CD14-positive monocyte (primary cell): ENCODE data around the gene NELFA. TPM values are rescaled to one million over a fixed set of nuclear protein-coding genes. Genes with fewer than 3 reads are reported as not detected.
A peak's percentile ranks its signal among the peaks of the same experiment; 100 is the strongest.

Experiments used
- DNase-seq, 3 donors: peaks; one replicate each; pipeline ENCODE4 v3.0.0-alpha.2; 2011 to 2022
- H2AFZ ChIP-seq: 2 replicates; pipeline ENCODE4 v1.6.0; 2012; ENCODE audit warnings: mild to moderate bottlenecking, low read depth, low read length, inconsistent platforms; ENCODE audit not compliant: insufficient read depth, poor library complexity, severe bottlenecking
- H3K27ac ChIP-seq, 2 donors: 1 replicate in 1 of 2; 2 replicates in 1 of 2; pipeline ENCODE4 v1.5.1; 2012 to 2013; ENCODE audit warnings: low read length in 2 of 2, control low read depth in 1 of 2, inconsistent platforms in 1 of 2, low read depth in 1 of 2, mild to moderate bottlenecking in 1 of 2
- H3K27me3 ChIP-seq, 2 donors: one replicate each; pipeline versions ENCODE4 v1.6.0 to v1.6.1; 2011 to 2013; ENCODE audit warnings: low read length in 2 of 2; ENCODE audit not compliant: control insufficient read depth in 2 of 2, insufficient read depth in 2 of 2
- H3K36me3 ChIP-seq, 2 donors: replicated peaks in 1 of 2; 1 replicate in 1 of 2; 2 replicates in 1 of 2; pipeline versions ENCODE4 v1.5.1 to v1.6.1; 2012 to 2013; ENCODE audit warnings: low read length in 2 of 2, control low read depth in 1 of 2, inconsistent platforms in 1 of 2, mild to moderate bottlenecking in 1 of 2; ENCODE audit not compliant: insufficient read depth in 2 of 2, control insufficient read depth in 1 of 2
- H3K4me1 ChIP-seq, 2 donors: 1 replicate in 1 of 2; 2 replicates in 1 of 2; pipeline versions ENCODE4 v1.5.1 to v1.6.1; 2012 to 2013; ENCODE audit warnings: low read length in 2 of 2, control low read depth in 1 of 2, inconsistent platforms in 1 of 2, mild to moderate bottlenecking in 1 of 2, moderate library complexity in 1 of 2; ENCODE audit not compliant: insufficient read depth in 2 of 2, control insufficient read depth in 1 of 2
- H3K4me2 ChIP-seq: replicated peaks from 2 replicates; pipeline ENCODE3; 2012; ENCODE audit warnings: low read length, moderate library complexity, mild to moderate bottlenecking; ENCODE audit not compliant: poor library complexity, severe bottlenecking; ENCODE audit errors: extremely low read depth
- H3K4me3 ChIP-seq, 3 experiments: fragments of 200-600 bp in 1 of 3; sonication (generic) in 1 of 3; replicated peaks in 1 of 3; 1 replicate in 2 of 3; 2 replicates in 1 of 3; pipeline ENCODE4 v1.5.1; 2011 to 2013; ENCODE audit warnings: low read length in 3 of 3, mild to moderate bottlenecking in 3 of 3, control low read depth in 2 of 3, low read depth in 2 of 3, inconsistent platforms in 1 of 3, moderate library complexity in 1 of 3
- H3K79me2 ChIP-seq: 2 replicates; pipeline ENCODE4 v1.6.0; 2012; ENCODE audit warnings: mild to moderate bottlenecking, control low read depth, inconsistent platforms, low read length, moderate library complexity; ENCODE audit not compliant: insufficient read depth
- H3K9ac ChIP-seq: 2 replicates; pipeline ENCODE4 v1.6.0; 2017; ENCODE audit warnings: low read length, mild to moderate bottlenecking; ENCODE audit not compliant: insufficient read depth, poor library complexity, severe bottlenecking
- H3K9me3 ChIP-seq, 2 donors: replicated peaks in 1 of 2; 1 replicate in 1 of 2; 2 replicates in 1 of 2; pipeline versions ENCODE4 v1.5.1 to v1.6.1; 2012 to 2013; ENCODE audit warnings: low read length in 2 of 2, control low read depth in 1 of 2; ENCODE audit not compliant: control insufficient read depth in 1 of 2, insufficient read depth in 1 of 2
- H4K20me1 ChIP-seq: 2 replicates; pipeline ENCODE4 v1.6.0; 2012; ENCODE audit warnings: mild to moderate bottlenecking, low read length, control low read depth, moderate library complexity; ENCODE audit not compliant: insufficient read depth
- H3K27ac Mint-ChIP-seq, 7 donors: one replicate each; pipeline ENCODE4 v1.8.0; 2020; ENCODE audit warnings: mild to moderate bottlenecking in 7 of 7, mixed read lengths in 7 of 7, moderate library complexity in 6 of 7, inconsistent platforms in 2 of 7
- H3K27me3 Mint-ChIP-seq, 3 donors: one replicate each; pipeline ENCODE4 v1.8.0; 2021 to 2022; ENCODE audit warnings: low read depth in 3 of 3, mild to moderate bottlenecking in 3 of 3, mixed read lengths in 3 of 3, moderate library complexity in 3 of 3, inconsistent platforms in 1 of 3
- H3K36me3 Mint-ChIP-seq, 2 donors: one replicate each; pipeline ENCODE4 v1.8.0; 2020; ENCODE audit warnings: mixed read lengths in 2 of 2, inconsistent platforms in 1 of 2, mild to moderate bottlenecking in 1 of 2
- H3K4me1 Mint-ChIP-seq: one replicate; pipeline ENCODE4 v1.8.0; 2020; ENCODE audit warnings: mild to moderate bottlenecking, mixed read lengths
- H3K4me3 Mint-ChIP-seq, 2 donors: one replicate each; pipeline ENCODE4 v1.8.0; 2020; ENCODE audit warnings: mild to moderate bottlenecking in 2 of 2, mixed read lengths in 2 of 2, moderate library complexity in 1 of 2
- H3K9me3 Mint-ChIP-seq, 7 donors: one replicate each; pipeline ENCODE4 v1.8.0; 2020 to 2022; ENCODE audit warnings: mixed read lengths in 7 of 7, mild to moderate bottlenecking in 6 of 7, moderate library complexity in 6 of 7, inconsistent platforms in 2 of 7
- WGBS: methylation state at CpG from one replicate; pipeline ENCODE4 v1.1.5; 2013; ENCODE audit warnings: missing lambda C conversion rate; ENCODE audit not compliant: insufficient coverage; 5-methylcytosine and 5-hydroxymethylcytosine counted together
- intact Hi-C, 2 donors: fragments of 100-400 bp; cut with micrococcal nuclease; formaldehyde crosslinking; loops; one replicate each; pipeline versions ENCODE4 v1.15.0 to v1.15.1; 2023
- polyA plus RNA-seq, 3 donors: library from polyadenylated mRNA; depleted of rRNA in 1 of 3; unstranded in 2 of 3; stranded (reverse) in 1 of 3; fragments of 300-500 nt in 2 of 3; fragments of >200 nt in 1 of 3; fragmentation: Illumina TruSeq in 2 of 3; gene quantifications; 1 replicate in 2 of 3; 2 replicates in 1 of 3; pipeline ENCODE4 v1.2.3, GENCODE V29; 2012 to 2021
- TF ChIP-seq, protein P1 (sequence below): fragments of 200-600 bp; IDR thresholded peaks from one replicate; pipeline ENCODE4 v1.8.0; 2022; ENCODE audit warnings: antibody characterized with exemption, mild to moderate bottlenecking

The NELFA gene
- polyA plus RNA-seq, 3 donors, result 10.0 to 22.1 (median 10.5) TPM

DNA sequence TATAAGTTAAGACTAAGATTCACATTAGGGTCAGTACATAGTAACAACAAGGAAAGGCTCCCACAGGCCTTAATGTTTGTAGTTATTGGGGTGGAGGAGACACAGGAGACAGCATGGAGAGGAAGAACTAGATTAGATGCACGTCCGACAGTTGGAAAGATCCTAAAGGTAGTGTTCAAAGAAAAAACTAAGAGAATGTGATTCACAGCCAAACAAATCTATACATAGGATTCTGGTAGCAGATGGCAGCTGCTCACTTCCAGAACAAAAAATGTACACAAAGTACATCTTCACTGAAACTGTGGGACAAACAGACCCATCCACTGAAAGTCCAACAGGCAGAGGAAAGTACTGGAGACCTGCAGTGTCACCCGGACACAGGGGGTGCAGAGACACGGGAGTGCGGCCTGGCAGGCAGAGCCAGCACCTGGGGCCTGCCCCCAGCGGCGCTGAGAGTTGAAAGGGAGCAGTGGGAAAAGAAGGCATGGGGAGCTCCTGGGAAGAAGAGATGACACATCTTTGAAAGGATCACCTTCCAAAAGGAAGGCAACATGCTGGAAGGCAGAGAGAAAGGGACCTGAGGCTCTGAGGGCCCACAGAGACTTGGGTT is 40.0 kb downstream of the NELFA start:
- H3K27ac ChIP-seq, result no peak overlapping the region
- no peak overlapping the region for H2AFZ ChIP-seq
- TF ChIP-seq, protein P1, sequence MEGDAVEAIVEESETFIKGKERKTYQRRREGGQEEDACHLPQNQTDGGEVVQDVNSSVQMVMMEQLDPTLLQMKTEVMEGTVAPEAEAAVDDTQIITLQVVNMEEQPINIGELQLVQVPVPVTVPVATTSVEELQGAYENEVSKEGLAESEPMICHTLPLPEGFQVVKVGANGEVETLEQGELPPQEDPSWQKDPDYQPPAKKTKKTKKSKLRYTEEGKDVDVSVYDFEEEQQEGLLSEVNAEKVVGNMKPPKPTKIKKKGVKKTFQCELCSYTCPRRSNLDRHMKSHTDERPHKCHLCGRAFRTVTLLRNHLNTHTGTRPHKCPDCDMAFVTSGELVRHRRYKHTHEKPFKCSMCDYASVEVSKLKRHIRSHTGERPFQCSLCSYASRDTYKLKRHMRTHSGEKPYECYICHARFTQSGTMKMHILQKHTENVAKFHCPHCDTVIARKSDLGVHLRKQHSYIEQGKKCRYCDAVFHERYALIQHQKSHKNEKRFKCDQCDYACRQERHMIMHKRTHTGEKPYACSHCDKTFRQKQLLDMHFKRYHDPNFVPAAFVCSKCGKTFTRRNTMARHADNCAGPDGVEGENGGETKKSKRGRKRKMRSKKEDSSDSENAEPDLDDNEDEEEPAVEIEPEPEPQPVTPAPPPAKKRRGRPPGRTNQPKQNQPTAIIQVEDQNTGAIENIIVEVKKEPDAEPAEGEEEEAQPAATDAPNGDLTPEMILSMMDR, result no peak
- no peak overlapping the region for H3K9ac ChIP-seq
- H4K20me1 ChIP-seq, result no peaks in the 10 kb centered on the region
- peaks cover 42 to 91% of the 10 kb centered on the region in 2 donors for H3K36me3 ChIP-seq
- peaks cover 0 to 4% (median 0%) of the 10 kb centered on the region in 3 donors for H3K27me3 Mint-ChIP-seq
- no peak overlapping the region for H3K4me2 ChIP-seq
- no peaks in the 10 kb centered on the region for H3K4me1 Mint-ChIP-seq
- no peaks in the 10 kb centered on the region for H3K79me2 ChIP-seq
- H3K36me3 Mint-ChIP-seq, result peaks cover 76 to 93% of the 10 kb centered on the region in 2 donors
- H3K4me1 ChIP-seq, result no peaks in the 10 kb centered on the region
- H3K27ac Mint-ChIP-seq, result peak overlapping the region in 1 of 7 donors; percentile 9
- no peaks in the 10 kb centered on the region for H3K27me3 ChIP-seq
- intact Hi-C loops, result no loop called here
- H3K9me3 ChIP-seq, result no peaks in the 10 kb centered on the region
- H3K9me3 Mint-ChIP-seq, result no peaks in the 10 kb centered on the region
- WGBS, result 93% methylated on average over 5 of the region's 7 CpGs
- H3K4me3 Mint-ChIP-seq, result no peak overlapping the region
- no peak overlapping the region for H3K4me3 ChIP-seq
- no peak for DNase-seq

DNA sequence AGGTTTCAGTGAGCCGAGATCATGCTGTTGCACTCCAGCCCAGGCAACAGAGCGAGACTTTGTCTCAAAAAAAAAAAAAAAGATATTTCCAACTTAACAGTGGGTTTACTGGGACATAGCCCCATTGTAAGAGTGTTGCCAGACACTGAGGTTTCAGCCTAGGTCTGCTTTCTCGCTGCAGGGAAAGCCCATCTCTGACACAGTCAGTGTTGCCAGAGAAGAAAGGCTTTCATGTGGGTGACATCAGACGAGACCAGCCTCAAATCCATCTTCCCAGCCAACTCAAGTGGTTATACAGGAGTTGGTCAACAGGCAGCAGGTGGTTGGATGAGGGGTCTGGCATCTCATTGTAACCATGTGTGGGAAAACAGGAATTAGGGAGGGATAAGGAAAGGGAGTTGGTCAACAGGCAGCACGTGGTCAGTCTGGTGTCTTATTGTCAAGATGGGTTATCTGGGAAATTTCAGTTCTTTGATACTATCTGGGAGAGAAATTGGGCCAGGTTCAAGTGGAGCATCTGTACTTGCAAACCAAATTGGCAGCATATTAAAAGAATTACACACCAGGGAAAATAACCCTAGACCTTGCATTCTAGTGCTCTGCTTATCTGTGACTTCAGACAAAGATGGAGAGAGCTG is 41.1 kb downstream of the NELFA start:
- Mint-ChIP-seq H3K27ac (peak overlapping the region in 1 of 7 donors; percentile 4), H3K27me3 (peaks cover 0 to 4% (median 0%) of the 10 kb centered on the region in 3 donors), H3K9me3 (no peaks in the 10 kb centered on the region), H3K36me3 (peaks cover 76 to 93% of the 10 kb centered on the region in 2 donors), H3K4me1 (no peaks in the 10 kb centered on the region), H3K4me3 (no peak overlapping the region)
- no peaks in the 10 kb centered on the region for H3K4me1 ChIP-seq
- no peaks in the 10 kb centered on the region for H4K20me1 ChIP-seq
- 100% methylated on average over 2 of the region's 5 CpGs for WGBS
- TF ChIP-seq, protein P1, result no peak
- intact Hi-C loops, result no loop called here
- no peak overlapping the region for H3K27ac ChIP-seq
- H3K27me3 ChIP-seq, result no peaks in the 10 kb centered on the region
- no peak overlapping the region for H2AFZ ChIP-seq
- no peak for DNase-seq
- peaks cover 45 to 91% of the 10 kb centered on the region in 2 donors for H3K36me3 ChIP-seq
- no peaks in the 10 kb centered on the region for H3K79me2 ChIP-seq
- no peaks in the 10 kb centered on the region for H3K9me3 ChIP-seq
- no peak overlapping the region for H3K9ac ChIP-seq
- no peak overlapping the region for H3K4me3 ChIP-seq
- H3K4me2 ChIP-seq, result no peak overlapping the region
